ENCODE results near the gene CD36. TPM values are rescaled to one million over a fixed set of nuclear protein-coding genes. Genes with fewer than 3 reads are reported as not detected.

Gene CD36
- total and polyA plus RNA-seq, 10 of the 15 experiments (the other 5 are each of a cell fraction or from before 2014, with no cell fraction given) = 0.20 to 283 (median 172) TPM

GRCh38 chr7:80637911-80638765, at the start of gene CD36 (continued):
- TF ChIP-seq RCOR1 (conservative IDR thresholded peaks at IDR 0.05; ENCODE audit: low read depth, low read length) (no peak), MTA2 (IDR thresholded peaks at IDR 0.05; ENCODE audit: low read depth) (peak; percentile 61; the same call in 1 of the 2 replicates), POLR2AphosphoS5 (IDR thresholded peaks at IDR 0.05; ENCODE audit: low read length) (no peak), SUZ12 (IDR thresholded peaks at IDR 0.05; ENCODE audit: unreplicated experiment) (no peak), ZNF217 (IDR thresholded peaks at IDR 0.05) (no peak), TBL1XR1 (IDR thresholded peaks at IDR 0.05; ENCODE audit: low read depth, low read length) (peak; percentile 31; the same call in 1 of the 2 replicates), HDGF (IDR thresholded peaks at IDR 0.05) (no peak), NFYA (IDR thresholded peaks at IDR 0.05; ENCODE audit: borderline replicate concordance, low read depth, low read length) (no peak), ZBTB33 (IDR thresholded peaks at IDR 0.05) (no peak), SREBF2 (IDR thresholded peaks at IDR 0.05; ENCODE audit: low read length) (no peak), NR2F1 (conservative IDR thresholded peaks at IDR 0.05) (no peak), CHD4 (IDR thresholded peaks at IDR 0.05) (no peak), EGR1 (IDR thresholded peaks at IDR 0.05; ENCODE audit: borderline replicate concordance in 1 of 2, low read depth in 2 of 2, low read length in 2 of 2) (no peak), RBBP5 (conservative IDR thresholded peaks at IDR 0.05) (no peak), HDAC2 (IDR thresholded peaks at IDR 0.05) (no peak), RAD21 (IDR thresholded peaks at IDR 0.05; ENCODE audit: insufficient read depth, low read depth, low read length) (no peak), USF2 (IDR thresholded peaks at IDR 0.05; ENCODE audit: borderline replicate concordance, low read depth, low read length) (no peak)
- TF ChIP-seq, protein P1, sequence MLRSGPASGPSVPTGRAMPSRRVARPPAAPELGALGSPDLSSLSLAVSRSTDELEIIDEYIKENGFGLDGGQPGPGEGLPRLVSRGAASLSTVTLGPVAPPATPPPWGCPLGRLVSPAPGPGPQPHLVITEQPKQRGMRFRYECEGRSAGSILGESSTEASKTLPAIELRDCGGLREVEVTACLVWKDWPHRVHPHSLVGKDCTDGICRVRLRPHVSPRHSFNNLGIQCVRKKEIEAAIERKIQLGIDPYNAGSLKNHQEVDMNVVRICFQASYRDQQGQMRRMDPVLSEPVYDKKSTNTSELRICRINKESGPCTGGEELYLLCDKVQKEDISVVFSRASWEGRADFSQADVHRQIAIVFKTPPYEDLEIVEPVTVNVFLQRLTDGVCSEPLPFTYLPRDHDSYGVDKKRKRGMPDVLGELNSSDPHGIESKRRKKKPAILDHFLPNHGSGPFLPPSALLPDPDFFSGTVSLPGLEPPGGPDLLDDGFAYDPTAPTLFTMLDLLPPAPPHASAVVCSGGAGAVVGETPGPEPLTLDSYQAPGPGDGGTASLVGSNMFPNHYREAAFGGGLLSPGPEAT (IDR thresholded peaks at IDR 0.05; ENCODE audit: low read depth) = peak; percentile 70
- TF ChIP-seq, protein P2, sequence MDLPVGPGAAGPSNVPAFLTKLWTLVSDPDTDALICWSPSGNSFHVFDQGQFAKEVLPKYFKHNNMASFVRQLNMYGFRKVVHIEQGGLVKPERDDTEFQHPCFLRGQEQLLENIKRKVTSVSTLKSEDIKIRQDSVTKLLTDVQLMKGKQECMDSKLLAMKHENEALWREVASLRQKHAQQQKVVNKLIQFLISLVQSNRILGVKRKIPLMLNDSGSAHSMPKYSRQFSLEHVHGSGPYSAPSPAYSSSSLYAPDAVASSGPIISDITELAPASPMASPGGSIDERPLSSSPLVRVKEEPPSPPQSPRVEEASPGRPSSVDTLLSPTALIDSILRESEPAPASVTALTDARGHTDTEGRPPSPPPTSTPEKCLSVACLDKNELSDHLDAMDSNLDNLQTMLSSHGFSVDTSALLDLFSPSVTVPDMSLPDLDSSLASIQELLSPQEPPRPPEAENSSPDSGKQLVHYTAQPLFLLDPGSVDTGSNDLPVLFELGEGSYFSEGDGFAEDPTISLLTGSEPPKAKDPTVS (IDR thresholded peaks at IDR 0.05; ENCODE audit: low read depth, low read length) = no peak
- TF ChIP-seq, protein P3, sequence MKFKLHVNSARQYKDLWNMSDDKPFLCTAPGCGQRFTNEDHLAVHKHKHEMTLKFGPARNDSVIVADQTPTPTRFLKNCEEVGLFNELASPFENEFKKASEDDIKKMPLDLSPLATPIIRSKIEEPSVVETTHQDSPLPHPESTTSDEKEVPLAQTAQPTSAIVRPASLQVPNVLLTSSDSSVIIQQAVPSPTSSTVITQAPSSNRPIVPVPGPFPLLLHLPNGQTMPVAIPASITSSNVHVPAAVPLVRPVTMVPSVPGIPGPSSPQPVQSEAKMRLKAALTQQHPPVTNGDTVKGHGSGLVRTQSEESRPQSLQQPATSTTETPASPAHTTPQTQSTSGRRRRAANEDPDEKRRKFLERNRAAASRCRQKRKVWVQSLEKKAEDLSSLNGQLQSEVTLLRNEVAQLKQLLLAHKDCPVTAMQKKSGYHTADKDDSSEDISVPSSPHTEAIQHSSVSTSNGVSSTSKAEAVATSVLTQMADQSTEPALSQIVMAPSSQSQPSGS (IDR thresholded peaks at IDR 0.05; ENCODE audit: low read length) = peak; percentile 87
- TF ChIP-seq, protein P4, sequence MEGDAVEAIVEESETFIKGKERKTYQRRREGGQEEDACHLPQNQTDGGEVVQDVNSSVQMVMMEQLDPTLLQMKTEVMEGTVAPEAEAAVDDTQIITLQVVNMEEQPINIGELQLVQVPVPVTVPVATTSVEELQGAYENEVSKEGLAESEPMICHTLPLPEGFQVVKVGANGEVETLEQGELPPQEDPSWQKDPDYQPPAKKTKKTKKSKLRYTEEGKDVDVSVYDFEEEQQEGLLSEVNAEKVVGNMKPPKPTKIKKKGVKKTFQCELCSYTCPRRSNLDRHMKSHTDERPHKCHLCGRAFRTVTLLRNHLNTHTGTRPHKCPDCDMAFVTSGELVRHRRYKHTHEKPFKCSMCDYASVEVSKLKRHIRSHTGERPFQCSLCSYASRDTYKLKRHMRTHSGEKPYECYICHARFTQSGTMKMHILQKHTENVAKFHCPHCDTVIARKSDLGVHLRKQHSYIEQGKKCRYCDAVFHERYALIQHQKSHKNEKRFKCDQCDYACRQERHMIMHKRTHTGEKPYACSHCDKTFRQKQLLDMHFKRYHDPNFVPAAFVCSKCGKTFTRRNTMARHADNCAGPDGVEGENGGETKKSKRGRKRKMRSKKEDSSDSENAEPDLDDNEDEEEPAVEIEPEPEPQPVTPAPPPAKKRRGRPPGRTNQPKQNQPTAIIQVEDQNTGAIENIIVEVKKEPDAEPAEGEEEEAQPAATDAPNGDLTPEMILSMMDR (IDR thresholded peaks at IDR 0.05 in 2 of 3, conservative IDR thresholded peaks at IDR 0.05 in 1 of 3; ENCODE audit: control insufficient read depth in 2 of 3, extremely low read depth in 1 of 3, insufficient read depth in 1 of 3, low read depth in 3 of 3, low read length in 3 of 3) = no peak
